ENCODE results near the gene BOC.

- no peak for TF ChIP-seq CTCF (IDR thresholded peaks at IDR 0.05)
- TF ChIP-seq POLR2A (IDR thresholded peaks at IDR 0.05), result no peak
- no peak for TF ChIP-seq POLR2AphosphoS5 (IDR thresholded peaks at IDR 0.05; ENCODE audit: insufficient read depth in 1 of 2, low read depth in 1 of 2)
These were observed 47.8 kb downstream of the BOC start for GRCh38 chr3:113259196-113259595.
